HepG2 (cell line): ENCODE measurements around the gene RPS6KA2. TPM values are rescaled to one million over a fixed set of nuclear protein-coding genes. Genes with fewer than 3 reads are reported as not detected.

Source experiments
- ATAC-seq: fragments of 200-7000 bp; cut with Tn5 transposase; 3 replicates; pipeline ENCODE4 v1.9.1; 2020; ENCODE audit warnings: mild to moderate bottlenecking, moderate library complexity
- BruUV-seq: library from RNA; stranded (reverse); fragments of 400-500 nt; replicated peaks from 2 replicates; lab custom pipeline; 2021; lab: Mats Ljungman, UMichigan
- CTCF ChIA-PET: fragments of 300-600 bp; formaldehyde crosslinking; extraction: SDS; loops from one replicate; lab custom pipeline; 2021; ENCODE audit warnings: low total read pairs, inconsistent platforms, low intra/inter-chr PET ratio; lab: Yijun Ruan, JAX
- POLR2A ChIA-PET: fragments of 350-600 bp; sonication (Branson Sonifier 250); formaldehyde crosslinking; loops from one replicate; lab custom pipeline; 2020; ENCODE audit warnings: antibody characterized with exemption, inconsistent platforms; lab: Yijun Ruan, JAX
- DNase-seq: peaks from one replicate; pipeline ENCODE4 v3.0.0-alpha.2; 2015; ENCODE audit warnings: low spot score
- FAIRE-seq: peaks from 3 replicates; lab custom pipeline; 2011; peaks lifted over from hg19 to GRCh38; lab: Jason Lieb, UNC
- H2AFZ ChIP-seq: one replicate; pipeline ENCODE4 v1.6.1; 2011; ENCODE audit warnings: low read length, inconsistent platforms
- H3K27ac ChIP-seq: fragments of 300-600 bp; 3 replicates; pipeline ENCODE4 v1.8.0; 2011; ENCODE audit warnings: mixed run types, mild to moderate bottlenecking, mixed read lengths, low read length, inconsistent platforms; ENCODE audit not compliant: insufficient read depth; ENCODE audit errors: extremely low read length
- H3K27me3 ChIP-seq, 2 experiments: fragments of 200-600 bp in 1 of 2; 2 replicates in 1 of 2; 3 replicates in 1 of 2; pipeline versions ENCODE4 v1.6.0 to v1.8.0; 2011; ENCODE audit warnings: low read length in 2 of 2, mild to moderate bottlenecking in 2 of 2, moderate library complexity in 2 of 2, inconsistent platforms in 1 of 2; ENCODE audit not compliant: insufficient read depth in 2 of 2, control insufficient read depth in 1 of 2
- H3K36me3 ChIP-seq, 2 experiments: fragments of 200-600 bp in 1 of 2; replicated peaks in 1 of 2; 2 replicates in 1 of 2; 3 replicates in 1 of 2; pipeline versions ENCODE4 v1.5.1 to v1.8.0; 2011; ENCODE audit warnings: low read length in 2 of 2, inconsistent platforms in 1 of 2; ENCODE audit not compliant: insufficient read depth in 2 of 2, control insufficient read depth in 1 of 2
- H3K4me1 ChIP-seq: 2 replicates; pipeline ENCODE4 v1.5.1; 2012; ENCODE audit warnings: low read length, inconsistent platforms; ENCODE audit not compliant: insufficient read depth
- H3K4me2 ChIP-seq: 2 replicates; pipeline ENCODE4 v1.6.0; 2011; ENCODE audit warnings: low read depth, low read length, inconsistent platforms
- H3K4me3 ChIP-seq, 3 experiments: fragments of 200-600 bp in 1 of 3; sonication (generic), shearing (Covaris generic) in 1 of 3; replicated peaks in 1 of 3; 2 replicates each; pipeline ENCODE4 v1.5.1; 2011 to 2016; ENCODE audit warnings: low read length in 3 of 3, inconsistent platforms in 2 of 3, low read depth in 2 of 3, mild to moderate bottlenecking in 2 of 3, control low read depth in 1 of 3, mixed read lengths in 1 of 3; ENCODE audit not compliant: insufficient read depth in 1 of 3
- H3K79me2 ChIP-seq: one replicate; pipeline ENCODE4 v1.6.1; 2011; ENCODE audit warnings: low read length, inconsistent platforms; ENCODE audit not compliant: insufficient read depth
- H3K9ac ChIP-seq: 2 replicates; pipeline ENCODE4 v1.6.0; 2011; ENCODE audit warnings: mild to moderate bottlenecking, low read depth, low read length, inconsistent platforms; ENCODE audit not compliant: insufficient read depth
- H3K9me3 ChIP-seq: 2 replicates; pipeline ENCODE4 v1.5.1; 2012; ENCODE audit warnings: mild to moderate bottlenecking, low read length
- H4K20me1 ChIP-seq: 2 replicates; pipeline ENCODE4 v1.6.0; 2011; ENCODE audit warnings: inconsistent platforms, mild to moderate bottlenecking, low read length, moderate library complexity; ENCODE audit not compliant: insufficient read depth
- CREB1 ChIP-seq, 2 experiments: fragments of 450-650 bp in 1 of 2; IDR thresholded peaks; 2 replicates each; pipeline ENCODE4 v1.6.1; 2016 to 2017; ENCODE audit warnings: control low read depth in 1 of 2, mild to moderate bottlenecking in 1 of 2, missing compliant biosample characterization in 1 of 2, missing genetic modification characterization in 1 of 2
- ELK4 ChIP-seq: sonication (generic); formaldehyde crosslinking; IDR thresholded peaks from 2 replicates; pipeline ENCODE4 v1.9.0; 2021; ENCODE audit warnings: missing genetic modification reagents, borderline replicate concordance
- GABPA ChIP-seq, 2 experiments: IDR thresholded peaks; 2 replicates each; pipeline ENCODE4 v1.6.1; 2011 to 2016; ENCODE audit warnings: low read depth in 2 of 2, low read length in 1 of 2, missing biosample characterization in 1 of 2, missing genetic modification characterization in 1 of 2
- HNF4A ChIP-seq: sonication (generic); formaldehyde crosslinking; IDR thresholded peaks from 2 replicates; pipeline ENCODE4 v1.4.0; 2020; ENCODE audit warnings: missing genetic modification reagents
- HNF4G ChIP-seq, 2 experiments: sonication (generic) in 1 of 2; formaldehyde crosslinking in 1 of 2; IDR thresholded peaks; 2 replicates each; pipeline versions ENCODE4 v1.4.0 to v1.6.1; 2011 to 2020; ENCODE audit warnings: borderline replicate concordance in 2 of 2, low read depth in 2 of 2, mild to moderate bottlenecking in 2 of 2, low read length in 1 of 2, missing genetic modification reagents in 1 of 2, moderate library complexity in 1 of 2
- MTA3 ChIP-seq: sonication (generic); formaldehyde crosslinking; IDR thresholded peaks from 2 replicates; pipeline ENCODE4 v1.4.0; 2020; ENCODE audit warnings: missing genetic modification reagents
- NCOR1 ChIP-seq: fragments of 200-600 bp; sonication (generic); IDR thresholded peaks from 2 replicates; pipeline ENCODE4 v1.7.0; 2017; ENCODE audit warnings: antibody characterized with exemption, low read length, borderline replicate concordance
- PHF5A ChIP-seq: IDR thresholded peaks from one replicate; pipeline ENCODE4 v1.6.1; 2018; ENCODE audit warnings: low read depth, missing genetic modification reagents; ENCODE audit not compliant: unreplicated experiment
- RNF2 ChIP-seq: fragments of 450-650 bp; conservative IDR thresholded peaks from 2 replicates; pipeline ENCODE4 v1.6.1; 2016; ENCODE audit warnings: low read depth
- TBX2 ChIP-seq: sonication (generic); formaldehyde crosslinking; IDR thresholded peaks from 2 replicates; pipeline ENCODE4 v1.5.0; 2020; ENCODE audit warnings: missing genetic modification reagents, mild to moderate bottlenecking, borderline replicate concordance
- TEAD2 ChIP-seq: sonication (generic); formaldehyde crosslinking; IDR thresholded peaks from 2 replicates; pipeline ENCODE4 v1.9.0; 2021; ENCODE audit warnings: missing genetic modification reagents
- TFDP1 ChIP-seq: IDR thresholded peaks from 2 replicates; pipeline ENCODE4 v1.6.1; 2016; ENCODE audit warnings: missing compliant biosample characterization, missing genetic modification reagents, borderline replicate concordance
- USF2 ChIP-seq, 2 experiments: sonication (generic) in 1 of 2; formaldehyde crosslinking in 1 of 2; IDR thresholded peaks; 2 replicates each; pipeline versions ENCODE4 v1.5.1 to v1.6.1; 2011 to 2020; ENCODE audit warnings: borderline replicate concordance in 1 of 2, low read depth in 1 of 2, low read length in 1 of 2, mild to moderate bottlenecking in 1 of 2, missing genetic modification reagents in 1 of 2, moderate library complexity in 1 of 2
- ZBTB7B ChIP-seq: sonication (generic); formaldehyde crosslinking; IDR thresholded peaks from 2 replicates; pipeline ENCODE4 v1.4.0; 2020; ENCODE audit warnings: missing genetic modification reagents
- ZGPAT ChIP-seq: IDR thresholded peaks from 2 replicates; pipeline ENCODE4 v1.6.1; 2016; ENCODE audit warnings: mild to moderate bottlenecking
- ZNF510 ChIP-seq: sonication (generic); formaldehyde crosslinking; IDR thresholded peaks from 2 replicates; pipeline ENCODE4 v1.4.0; 2020; ENCODE audit warnings: low read depth, mild to moderate bottlenecking, missing genetic modification reagents
- ZNF674 ChIP-seq: sonication (generic); formaldehyde crosslinking; IDR thresholded peaks from 2 replicates; pipeline ENCODE4 v1.5.0; 2020; ENCODE audit warnings: low read depth, mild to moderate bottlenecking, missing genetic modification reagents
- WGBS: methylation state at CpG from one replicate; pipeline ENCODE4 v1.1.6; 2017; ENCODE audit warnings: low lambda C conversion rate; 5-methylcytosine and 5-hydroxymethylcytosine counted together
- in situ Hi-C: cut with HindIII; loops from 2 replicates; pipeline ENCODE4 v1.10.0; 2017; ENCODE audit warnings: low pct_unique_long_range_greater_than_20kb; ENCODE audit not compliant: extremely low pct_ligation_motif_present
- intact Hi-C: fragments of 100-400 bp; cut with micrococcal nuclease; formaldehyde crosslinking; loops from one replicate; pipeline ENCODE4 v1.10.0; 2022; ENCODE audit not compliant: unreplicated experiment
- polyA plus RNA-seq, 8 experiments: library from polyadenylated mRNA; depleted of rRNA in 3 of 8; stranded (reverse) in 7 of 8; unstranded in 1 of 8; fragments of >200 nt; fragmentation: Illumina TruSeq in 4 of 8; extraction: Trizol in 4 of 8; gene quantifications; 2 replicates each; pipeline versions ENCODE4 v1.2.1 to v1.2.3, GENCODE V29; 2011 to 2016; ENCODE audit warnings: low read depth in 4 of 8, missing spikeins in 1 of 8, mixed read lengths in 1 of 8; ENCODE audit not compliant: insufficient read depth in 1 of 8
- total RNA-seq, 5 experiments: library from RNA; depleted of rRNA; stranded (reverse); fragments of >200 nt; fragmentation: Illumina TruSeq; extraction: Trizol; gene quantifications; 2 replicates each; pipeline ENCODE4 v1.2.3, GENCODE V29; 2016; ENCODE audit warnings: low read depth in 1 of 5

RPS6KA2 gene
- total and polyA plus RNA-seq, 2 of the 13 experiments (the other 11 are each of a cell fraction or from before 2014, with no cell fraction given) = 0.22 to 0.38 TPM

- TF ChIP-seq USF2 (IDR thresholded peaks at IDR 0.05; ENCODE audit: low read depth, low read length) = no peak
- TF ChIP-seq USF2 (CRISPR knock-in tag; IDR thresholded peaks at IDR 0.05; ENCODE audit: borderline replicate concordance) = no peak
- TF ChIP-seq HNF4A = no peak
- TF ChIP-seq RNF2 = no peak
- no peak for TF ChIP-seq MTA3 (CRISPR knock-in tag)
- TF ChIP-seq TBX2 (CRISPR knock-in tag) = no peak
- TF ChIP-seq TEAD2 = no peak
These were observed 63.2 kb downstream of the RPS6KA2 start (continued) for GRCh38 chr6:166563805-166564204.

- no peaks in the 10 kb centered on the region for H3K9me3 ChIP-seq
- intact Hi-C loops = no loop called here
- no peaks in the 10 kb centered on the region for H3K36me3 ChIP-seq
- no TSS peak for BruUV-seq
- ATAC-seq = no peak
- no peak overlapping the region for H3K4me3 ChIP-seq
- no peak overlapping the region for H3K4me2 ChIP-seq
- DNase-seq = no peak
- H3K4me1 ChIP-seq = no peaks in the 10 kb centered on the region
- H3K79me2 ChIP-seq = no peaks in the 10 kb centered on the region
- H3K27me3 ChIP-seq = peaks cover 17 to 79% of the 10 kb centered on the region in 2 experiments; a peak in 3 of 5 replicates
- ChIA-PET POLR2A (no interaction called here), CTCF (no interaction called here)
- WGBS = 51% methylated on average over 16 of the region's 16 CpGs
- H4K20me1 ChIP-seq = no peaks in the 10 kb centered on the region; the same call in 1 of the 2 replicates
- in situ Hi-C loops = no loop called here
- FAIRE-seq = no peak
- H2AFZ ChIP-seq = no peak overlapping the region
- no peak overlapping the region for H3K27ac ChIP-seq
- H3K9ac ChIP-seq = no peak overlapping the region
- TF ChIP-seq HNF4G (IDR thresholded peaks at IDR 0.05; ENCODE audit: borderline replicate concordance, low read depth, low read length) = no peak
- TF ChIP-seq HNF4G (CRISPR knock-in tag; IDR thresholded peaks at IDR 0.05; ENCODE audit: borderline replicate concordance, low read depth) = no peak
- no peak for TF ChIP-seq GABPA (IDR thresholded peaks at IDR 0.05; ENCODE audit: low read depth, low read length)
- TF ChIP-seq GABPA (CRISPR knock-in tag; IDR thresholded peaks at IDR 0.05; ENCODE audit: low read depth) = no peak
- TF ChIP-seq PHF5A (CRISPR knock-in tag) = no peak
- no peak for TF ChIP-seq ZBTB7B
- no peak for TF ChIP-seq CREB1 (IDR thresholded peaks at IDR 0.05)
- TF ChIP-seq CREB1 (CRISPR knock-in tag; IDR thresholded peaks at IDR 0.05) = no peak
- no peak for TF ChIP-seq ZGPAT (CRISPR knock-in tag)
- TF ChIP-seq ZNF510 = no peak
- TF ChIP-seq ZNF674 (CRISPR knock-in tag) = no peak
- TF ChIP-seq NCOR1 = no peak
- no peak for TF ChIP-seq ELK4 (CRISPR knock-in tag)
- TF ChIP-seq TFDP1 = no peak
These were observed 63.9 kb downstream of the RPS6KA2 start for GRCh38 chr6:166563200-166563599.
